Measurements from ENCODE around the gene GPI. TPM values are rescaled to one million over a fixed set of nuclear protein-coding genes. Genes with fewer than 3 reads are reported as not detected.

Gene GPI
- total RNA-seq, 2 experiments from 2014 or later, result 501 to 600 TPM

GRCh38 chr19:34348899-34349487 lies 16.0 kb upstream of the GPI start:
- Mint-ChIP-seq H3K27me3 (no peaks in the 10 kb centered on the region), H3K9me3 (ENCODE audit: low read depth) (no peaks in the 10 kb centered on the region), H3K36me3 (peaks cover 13% of the 10 kb centered on the region), H3K27ac (peak overlapping the region; percentile 94), H3K4me1 (peaks cover 37% of the 10 kb centered on the region), H3K4me3 (no peak overlapping the region)
- DNase-seq (no peak), ATAC-seq (no peak)
- CTCF ChIA-PET, result interaction anchor here (0.7 to 4.1 kb wide), 6 partner anchors 9 to 177 kb away, joined by 3 to 18 read pairs (median 4); no protein-coding TSS in a partner anchor

- Mint-ChIP-seq H3K4me3 (peak overlapping the region; percentile 37), H3K36me3 (peaks cover 15% of the 10 kb centered on the region), H3K27me3 (no peaks in the 10 kb centered on the region), H3K9me3 (ENCODE audit: low read depth) (no peaks in the 10 kb centered on the region), H3K4me1 (peaks cover 37% of the 10 kb centered on the region), H3K27ac (peak overlapping the region; percentile 94)
- DNase-seq, result peak; percentile 93
- CTCF ChIA-PET, result interaction anchor here (0.8 to 4.1 kb wide), 5 partner anchors 8 to 179 kb away, joined by 3 to 18 read pairs (median 4); no protein-coding TSS in a partner anchor
- peak; percentile 96 for ATAC-seq
These were observed 14.8 kb upstream of the GPI start for GRCh38 chr19:34350161-34350561.

- ATAC-seq (peak; percentile 5), DNase-seq (peak; percentile 72)
- Mint-ChIP-seq H3K4me3 (peak overlapping the region; percentile 17), H3K9me3 (ENCODE audit: low read depth) (no peaks in the 10 kb centered on the region), H3K36me3 (peaks cover 11% of the 10 kb centered on the region), H3K27ac (peak overlapping the region; percentile 89), H3K4me1 (peaks cover 32% of the 10 kb centered on the region), H3K27me3 (no peaks in the 10 kb centered on the region)
- CTCF ChIA-PET, result interaction anchor here (0.5 to 4.1 kb wide), 8 partner anchors 7 to 179 kb away, joined by 3 to 18 read pairs (median 3); partner anchors contain the start of gene LSM14A
These were observed 13.6 kb upstream of the GPI start for GRCh38 chr19:34351382-34351826.

- H3K4me1 Mint-ChIP-seq, result peaks cover 43% of the 10 kb centered on the region
- no peak overlapping the region for H3K4me3 Mint-ChIP-seq
- peak overlapping the region; percentile 47 for H3K27ac Mint-ChIP-seq
- no peak for DNase-seq
- H3K27me3 Mint-ChIP-seq, result no peaks in the 10 kb centered on the region
- ATAC-seq, result no peak
- no peaks in the 10 kb centered on the region for H3K9me3 Mint-ChIP-seq (ENCODE audit: low read depth)
- CTCF ChIA-PET, result interaction anchor here (1.9 kb wide), 1 partner anchor 9 kb away, joined by 4 read pairs; no protein-coding TSS in a partner anchor
- H3K36me3 Mint-ChIP-seq, result peaks cover 9% of the 10 kb centered on the region
These were observed 11.4 kb upstream of the GPI start for GRCh38 chr19:34353546-34353945.

- CTCF ChIA-PET, result interaction anchor here (2.1 kb wide), 1 partner anchor 9 kb away, joined by 5 read pairs; no protein-coding TSS in a partner anchor
- H3K36me3 Mint-ChIP-seq, result peaks cover 4% of the 10 kb centered on the region
- no peaks in the 10 kb centered on the region for H3K9me3 Mint-ChIP-seq (ENCODE audit: low read depth)
- H3K4me3 Mint-ChIP-seq, result no peak overlapping the region
- peaks cover 44% of the 10 kb centered on the region for H3K4me1 Mint-ChIP-seq
- DNase-seq (no peak), ATAC-seq (no peak)
- no peak overlapping the region for H3K27ac Mint-ChIP-seq
- H3K27me3 Mint-ChIP-seq, result no peaks in the 10 kb centered on the region
These were observed 9.8 kb upstream of the GPI start for GRCh38 chr19:34355201-34355600.

GRCh38 chr19:34356875-34357274 lies 8.1 kb upstream of the GPI start:
- no peak for DNase-seq
- Mint-ChIP-seq H3K27ac (no peak overlapping the region), H3K4me3 (no peak overlapping the region), H3K9me3 (ENCODE audit: low read depth) (no peaks in the 10 kb centered on the region), H3K36me3 (peaks cover 3% of the 10 kb centered on the region), H3K4me1 (peaks cover 36% of the 10 kb centered on the region), H3K27me3 (no peaks in the 10 kb centered on the region)
- CTCF ChIA-PET, result interaction anchor here (1.1 to 2.9 kb wide), 3 partner anchors 7 to 232 kb away, joined by 3 to 18 read pairs (median 5); no protein-coding TSS in a partner anchor
- no peak for ATAC-seq

- ATAC-seq, result no peak
- H3K27ac Mint-ChIP-seq, result peak overlapping the region; percentile 96
These were observed 7.6 kb upstream of the GPI start for GRCh38 chr19:34357431-34357830.

GRCh38 chr19:34359140-34359953 lies 5.6 kb upstream of the GPI start:
- DNase-seq, result peak; percentile 99
- Mint-ChIP-seq H3K9me3 (ENCODE audit: low read depth) (no peaks in the 10 kb centered on the region), H3K36me3 (peaks cover 3% of the 10 kb centered on the region), H3K4me1 (peaks cover 46% of the 10 kb centered on the region), H3K27me3 (no peaks in the 10 kb centered on the region), H3K4me3 (peak overlapping the region; percentile 85), H3K27ac (peak overlapping the region; percentile 96)
- CTCF ChIA-PET, result interaction anchor here (0.5 to 2.9 kb wide), 12 partner anchors 9 to 191 kb away, joined by 3 to 18 read pairs (median 5); partner anchors contain the start of gene UBA2
- peak; percentile 97 for ATAC-seq

More at GRCh38 chr19:34357431-34357830, 7.6 kb upstream of the GPI start:
- CTCF ChIA-PET, result interaction anchor here (1.1 to 2.9 kb wide), 3 partner anchors 8 to 232 kb away, joined by 3 to 18 read pairs (median 5); no protein-coding TSS in a partner anchor
- peaks cover 36% of the 10 kb centered on the region for H3K4me1 Mint-ChIP-seq
- DNase-seq, result no peak
- H3K9me3 Mint-ChIP-seq (ENCODE audit: low read depth), result no peaks in the 10 kb centered on the region
- H3K27me3 Mint-ChIP-seq, result no peaks in the 10 kb centered on the region
- peaks cover 3% of the 10 kb centered on the region for H3K36me3 Mint-ChIP-seq
- no peak overlapping the region for H3K4me3 Mint-ChIP-seq

- H3K36me3 Mint-ChIP-seq, result peaks cover 2% of the 10 kb centered on the region
- peak overlapping the region; percentile 96 for H3K27ac Mint-ChIP-seq
- no peak for DNase-seq
- H3K4me3 Mint-ChIP-seq, result peak overlapping the region; percentile 85
- no peak for ATAC-seq
- CTCF ChIA-PET, result interaction anchor here (0.5 to 2.9 kb wide), 8 partner anchors 9 to 189 kb away, joined by 3 to 18 read pairs (median 5); no protein-coding TSS in a partner anchor
- no peaks in the 10 kb centered on the region for H3K9me3 Mint-ChIP-seq (ENCODE audit: low read depth)
- H3K4me1 Mint-ChIP-seq, result peaks cover 51% of the 10 kb centered on the region
- no peaks in the 10 kb centered on the region for H3K27me3 Mint-ChIP-seq
These were observed 5.1 kb upstream of the GPI start for GRCh38 chr19:34359954-34360315.

GRCh38 chr19:34360354-34360909 lies 4.6 kb upstream of the GPI start:
- CTCF ChIA-PET, result interaction anchor here (1.1 kb wide), 2 partner anchors 8 to 25 kb away, joined by 3 read pairs; no protein-coding TSS in a partner anchor
- H3K27me3 Mint-ChIP-seq, result no peaks in the 10 kb centered on the region
- peaks cover 51% of the 10 kb centered on the region for H3K4me1 Mint-ChIP-seq
- peaks cover 1% of the 10 kb centered on the region for H3K36me3 Mint-ChIP-seq
- no peak for ATAC-seq
- H3K4me3 Mint-ChIP-seq, result no peak overlapping the region
- H3K27ac Mint-ChIP-seq, result peak overlapping the region; percentile 96
- DNase-seq, result no peak
- H3K9me3 Mint-ChIP-seq (ENCODE audit: low read depth), result no peaks in the 10 kb centered on the region

- Mint-ChIP-seq H3K27ac (peak overlapping the region; percentile 44), H3K27me3 (no peaks in the 10 kb centered on the region), H3K36me3 (peaks cover 24% of the 10 kb centered on the region), H3K4me1 (peaks cover 67% of the 10 kb centered on the region), H3K4me3 (no peak overlapping the region), H3K9me3 (ENCODE audit: low read depth) (no peaks in the 10 kb centered on the region)
- CTCF ChIA-PET, result interaction anchor here (0.9 to 1.9 kb wide), 3 partner anchors 9 to 65 kb away, joined by 3 to 8 read pairs (median 4); no protein-coding TSS in a partner anchor
- ATAC-seq (no peak), DNase-seq (no peak)
These were observed 2.3 kb upstream of the GPI start for GRCh38 chr19:34362679-34363069.

- H3K36me3 Mint-ChIP-seq, result peaks cover 27% of the 10 kb centered on the region
- CTCF ChIA-PET, result interaction anchor here (0.9 to 1.9 kb wide), 3 partner anchors 9 to 64 kb away, joined by 3 to 8 read pairs (median 4); no protein-coding TSS in a partner anchor
- H3K4me1 Mint-ChIP-seq, result peaks cover 68% of the 10 kb centered on the region
- no peak for DNase-seq
- no peaks in the 10 kb centered on the region for H3K9me3 Mint-ChIP-seq (ENCODE audit: low read depth)
- no peak overlapping the region for H3K27ac Mint-ChIP-seq
- ATAC-seq, result no peak
- H3K4me3 Mint-ChIP-seq, result peak overlapping the region; percentile 1
- H3K27me3 Mint-ChIP-seq, result no peaks in the 10 kb centered on the region
These were observed 1.9 kb upstream of the GPI start for GRCh38 chr19:34363094-34363493.

- no peak overlapping the region for H3K27ac Mint-ChIP-seq
- peaks cover 34% of the 10 kb centered on the region for H3K36me3 Mint-ChIP-seq
- peak overlapping the region; percentile 99 for H3K4me3 Mint-ChIP-seq
- ATAC-seq, result no peak
- peaks cover 66% of the 10 kb centered on the region for H3K4me1 Mint-ChIP-seq
- CTCF ChIA-PET, result interaction anchor here (0.5 to 1.1 kb wide), 3 partner anchors 12 to 1026 kb away, joined by 3 to 4 read pairs (median 3); no protein-coding TSS in a partner anchor
- no peak for DNase-seq
- H3K27me3 Mint-ChIP-seq, result no peaks in the 10 kb centered on the region
- no peaks in the 10 kb centered on the region for H3K9me3 Mint-ChIP-seq (ENCODE audit: low read depth)
These were observed 1.1 kb upstream of the GPI start for GRCh38 chr19:34363930-34364329.
